ENCODE measurements around the gene IL15RA.

- TF ChIP-seq CTCF (IDR thresholded peaks at IDR 0.05 in 4 of 5, conservative IDR thresholded peaks at IDR 0.05 in 1 of 5) = no peak
- no peak for TF ChIP-seq POLR2A (IDR thresholded peaks at IDR 0.05)
Observed at GRCh38 chr10:5904227-5904626, 73.1 kb downstream of the IL15RA start.
